CD4-positive, alpha-beta T cell treated with Interleukin-21 for 1 hour (primary cell): ENCODE measurements around the gene ZNF653.

Experiments used
- DNase-seq: peaks from one replicate; pipeline ENCODE4 v3.0.0-alpha.2; 2020

Gene ZNF653, protein sequence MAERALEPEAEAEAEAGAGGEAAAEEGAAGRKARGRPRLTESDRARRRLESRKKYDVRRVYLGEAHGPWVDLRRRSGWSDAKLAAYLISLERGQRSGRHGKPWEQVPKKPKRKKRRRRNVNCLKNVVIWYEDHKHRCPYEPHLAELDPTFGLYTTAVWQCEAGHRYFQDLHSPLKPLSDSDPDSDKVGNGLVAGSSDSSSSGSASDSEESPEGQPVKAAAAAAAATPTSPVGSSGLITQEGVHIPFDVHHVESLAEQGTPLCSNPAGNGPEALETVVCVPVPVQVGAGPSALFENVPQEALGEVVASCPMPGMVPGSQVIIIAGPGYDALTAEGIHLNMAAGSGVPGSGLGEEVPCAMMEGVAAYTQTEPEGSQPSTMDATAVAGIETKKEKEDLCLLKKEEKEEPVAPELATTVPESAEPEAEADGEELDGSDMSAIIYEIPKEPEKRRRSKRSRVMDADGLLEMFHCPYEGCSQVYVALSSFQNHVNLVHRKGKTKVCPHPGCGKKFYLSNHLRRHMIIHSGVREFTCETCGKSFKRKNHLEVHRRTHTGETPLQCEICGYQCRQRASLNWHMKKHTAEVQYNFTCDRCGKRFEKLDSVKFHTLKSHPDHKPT

DNA sequence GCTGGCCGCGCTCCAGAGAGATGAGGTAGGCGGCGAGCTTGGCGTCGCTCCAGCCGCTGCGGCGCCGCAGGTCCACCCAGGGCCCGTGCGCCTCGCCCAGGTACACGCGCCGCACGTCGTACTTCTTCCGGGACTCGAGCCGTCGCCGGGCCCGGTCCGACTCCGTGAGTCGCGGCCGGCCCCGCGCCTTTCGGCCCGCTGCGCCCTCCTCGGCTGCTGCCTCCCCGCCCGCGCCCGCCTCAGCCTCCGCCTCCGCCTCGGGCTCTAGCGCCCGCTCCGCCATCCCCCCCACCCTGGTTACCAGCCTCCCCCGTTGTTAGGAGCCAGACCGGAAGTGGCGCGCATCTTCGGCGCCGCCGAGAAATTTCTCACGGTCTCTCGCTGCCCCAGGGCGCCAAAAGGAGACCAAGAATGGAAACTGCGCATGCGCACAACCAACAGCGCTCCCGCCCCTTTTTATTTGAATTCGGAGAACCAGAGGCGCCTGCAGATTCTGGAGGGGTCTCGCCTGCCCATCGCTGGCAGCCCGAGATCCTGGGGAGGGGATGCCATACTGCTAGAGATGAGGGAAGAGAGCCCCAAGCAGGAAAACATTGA is at the start of gene ZNF653:
Gene ZNF653, minus strand, starts transcription at position 336 of the 597 bp plus-strand sequence. Its CDS starts 53 bp downstream, at position 283.
- peak; percentile 96 for DNase-seq

DNA sequence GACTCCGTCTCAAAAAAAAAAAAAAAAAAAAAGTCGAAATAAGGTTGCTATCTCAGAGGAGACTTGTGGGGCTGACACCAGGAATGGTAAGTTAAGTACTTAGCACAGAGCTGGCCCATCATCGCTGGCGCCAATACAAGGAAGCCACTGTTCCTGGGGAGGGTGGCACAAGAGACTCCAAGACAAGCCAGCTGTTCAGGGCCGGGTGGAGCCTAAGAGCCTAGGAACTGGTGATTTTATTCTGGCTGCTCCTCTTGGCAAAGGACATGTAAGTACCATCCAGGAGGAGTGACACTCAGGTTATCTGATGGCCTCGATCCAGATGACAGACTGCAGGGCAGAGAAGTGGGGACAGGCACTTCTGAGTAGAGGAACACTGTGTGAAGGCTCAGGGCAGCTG is 49.6 kb upstream of the ZNF653 start:
- no peak for DNase-seq

DNA sequence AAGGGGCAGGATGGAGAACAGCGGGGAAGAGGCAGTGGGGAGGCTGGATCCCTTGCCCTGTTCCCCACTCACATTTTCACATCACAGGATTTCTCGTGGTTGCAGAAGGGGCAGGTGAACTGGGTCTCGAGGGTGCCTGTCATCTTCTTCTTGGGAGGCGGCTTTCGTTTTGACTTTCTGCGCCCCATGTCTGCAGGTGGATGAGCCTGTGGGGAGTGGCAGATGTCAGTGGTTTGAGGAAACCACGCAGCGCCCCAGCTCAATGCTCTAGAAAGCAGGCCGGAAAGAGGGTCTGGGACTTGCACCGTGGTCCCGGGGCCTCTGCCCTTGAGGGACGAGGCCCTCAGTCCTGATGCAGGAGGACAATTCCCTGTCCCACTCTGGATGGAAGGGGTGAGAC is 48.5 kb upstream of the ZNF653 start:
- no peak for DNase-seq

DNA sequence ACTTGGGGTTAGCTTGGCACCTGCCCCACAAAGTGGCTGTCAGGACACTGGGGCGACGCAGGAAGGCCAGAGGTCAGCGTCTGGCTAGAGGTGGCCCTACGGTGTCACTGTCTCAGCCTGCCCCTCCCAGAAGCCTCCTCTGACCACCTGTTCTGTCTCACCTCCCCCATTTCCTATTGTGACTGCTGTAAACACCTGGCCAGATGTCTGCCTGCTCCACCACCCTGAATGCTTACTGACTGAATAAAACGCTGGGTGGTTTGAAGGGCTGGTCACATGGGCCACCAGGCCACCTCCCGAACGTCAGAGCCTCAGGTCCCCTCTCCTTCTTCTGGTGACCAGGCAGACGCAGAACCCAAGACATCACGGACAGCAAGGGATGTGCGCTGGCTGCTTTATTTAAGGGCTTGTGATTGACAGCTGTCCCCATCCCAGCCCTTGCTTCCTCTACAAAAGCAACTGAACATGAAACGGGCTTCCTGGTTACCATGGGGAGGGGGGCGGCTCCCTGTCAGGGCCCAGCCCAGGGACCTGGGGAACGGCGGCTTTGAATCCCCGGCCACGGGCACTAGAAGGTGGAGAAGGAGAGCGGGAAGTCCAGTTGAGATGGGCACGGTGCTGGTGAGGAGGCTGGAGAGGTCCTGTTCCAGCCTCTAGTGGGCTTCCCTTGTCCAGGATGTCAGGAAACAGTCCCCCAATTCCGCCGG is 47.2 kb upstream of the ZNF653 start:
- DNase-seq = no peak

DNA sequence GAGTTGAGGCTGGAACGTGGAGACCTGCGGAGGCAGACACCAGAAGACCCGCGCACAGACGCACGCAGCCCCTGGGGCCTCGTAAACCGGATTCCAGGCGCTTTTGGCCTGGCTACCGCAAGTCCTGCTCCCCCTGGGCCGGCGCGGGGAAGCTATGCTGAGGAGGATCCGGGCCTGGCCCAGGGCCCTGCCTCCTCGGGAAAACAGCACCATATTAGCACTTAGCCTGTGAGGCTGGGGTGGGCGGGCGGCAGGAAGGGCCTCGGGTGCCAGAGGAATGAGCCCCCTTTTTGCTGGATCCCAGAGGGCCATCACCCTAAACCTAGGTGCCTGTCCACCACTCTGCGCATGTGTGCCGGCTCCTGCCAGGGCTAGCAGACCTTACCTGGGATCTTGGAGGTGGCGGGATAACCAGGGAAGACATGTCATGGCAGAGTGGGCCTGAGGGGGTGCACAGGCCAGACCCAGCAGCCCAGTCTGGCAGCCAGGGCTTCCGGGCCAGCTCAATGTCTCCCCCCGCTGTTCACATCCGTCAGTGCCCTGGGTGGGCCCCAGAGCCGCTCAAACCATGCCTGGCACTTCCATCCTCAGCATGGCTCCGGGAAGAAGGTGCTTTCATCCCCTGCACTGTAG is 46.1 kb upstream of the ZNF653 start:
- no peak for DNase-seq

DNA sequence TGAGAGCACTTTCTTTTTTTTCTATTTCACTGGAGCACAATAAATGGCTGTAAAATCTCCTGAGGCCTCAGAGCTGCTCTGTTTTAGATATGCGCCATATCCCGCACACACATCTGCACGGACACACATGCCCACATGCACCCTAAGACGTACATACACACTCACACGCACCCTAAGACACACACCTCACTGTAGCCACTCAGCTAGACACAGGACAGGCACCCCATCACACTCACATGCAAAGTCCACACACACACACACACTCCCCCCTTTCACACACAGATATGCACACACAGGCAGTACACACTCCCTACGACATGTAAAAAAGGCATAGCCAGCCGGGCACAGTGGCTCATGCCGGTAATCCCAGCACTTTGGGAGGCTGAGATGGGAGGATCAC is 44.6 kb upstream of the ZNF653 start:
- DNase-seq = no peak

DNA sequence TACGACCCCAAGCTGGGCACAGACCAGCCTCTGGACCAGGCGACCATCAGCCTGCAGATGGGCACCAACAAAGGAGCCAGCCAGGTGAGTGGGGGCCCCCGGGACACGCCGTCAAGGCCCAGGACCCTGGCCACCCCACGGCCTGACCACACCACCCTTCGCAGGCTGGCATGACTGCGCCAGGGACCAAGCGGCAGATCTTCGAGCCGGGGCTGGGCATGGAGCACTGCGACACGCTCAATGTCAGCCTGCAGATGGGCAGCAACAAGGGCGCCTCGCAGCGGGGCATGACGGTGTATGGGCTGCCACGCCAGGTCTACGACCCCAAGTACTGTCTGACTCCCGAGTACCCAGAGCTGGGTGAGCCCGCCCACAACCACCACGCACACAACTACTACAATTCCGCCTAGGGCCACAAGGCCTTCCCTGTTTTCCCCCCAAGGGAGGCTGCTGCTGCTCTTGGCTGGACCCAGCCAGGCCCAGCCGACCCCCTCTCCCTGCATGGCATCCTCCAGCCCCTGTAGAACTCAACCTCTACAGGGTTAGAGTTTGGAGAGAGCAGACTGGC is 43.8 kb upstream of the ZNF653 start:
- DNase-seq = no peak

DNA sequence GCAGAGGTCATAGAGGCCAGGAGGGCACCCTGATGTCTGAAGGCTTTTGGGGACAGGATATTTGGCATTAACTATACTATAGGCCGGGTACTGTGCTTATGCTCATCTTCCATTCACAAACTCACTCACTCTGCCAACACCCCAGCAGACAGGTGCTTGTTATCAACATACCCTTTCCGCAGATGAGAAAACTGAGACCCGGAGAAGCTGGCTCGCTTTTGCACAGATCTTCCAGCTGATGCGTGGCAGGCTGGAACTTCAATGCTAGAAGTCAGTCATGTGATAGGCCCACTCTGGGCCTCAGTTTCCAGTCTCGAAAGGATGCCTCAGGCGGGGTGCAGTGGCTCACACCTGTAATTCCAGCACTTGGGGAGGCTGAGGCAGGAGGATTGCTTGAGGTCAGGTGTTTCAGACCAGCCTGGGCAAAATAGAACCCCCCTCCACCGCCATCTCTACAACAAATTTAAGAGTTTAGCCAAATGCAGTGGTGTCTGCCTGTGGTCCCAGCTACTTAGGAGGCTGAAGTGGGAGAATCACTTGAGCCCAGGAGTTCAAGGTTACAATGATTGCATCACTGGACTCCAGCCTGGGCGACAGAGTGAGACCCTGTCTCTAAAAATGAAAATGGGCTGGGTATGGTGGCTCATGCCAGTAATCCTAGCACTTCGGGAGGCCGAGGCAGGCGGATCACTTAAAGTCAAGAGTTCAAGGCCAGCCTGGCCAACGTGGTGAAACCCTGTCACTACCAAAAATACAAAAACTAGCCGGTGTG is 42.5 kb upstream of the ZNF653 start:
- no peak for DNase-seq

DNA sequence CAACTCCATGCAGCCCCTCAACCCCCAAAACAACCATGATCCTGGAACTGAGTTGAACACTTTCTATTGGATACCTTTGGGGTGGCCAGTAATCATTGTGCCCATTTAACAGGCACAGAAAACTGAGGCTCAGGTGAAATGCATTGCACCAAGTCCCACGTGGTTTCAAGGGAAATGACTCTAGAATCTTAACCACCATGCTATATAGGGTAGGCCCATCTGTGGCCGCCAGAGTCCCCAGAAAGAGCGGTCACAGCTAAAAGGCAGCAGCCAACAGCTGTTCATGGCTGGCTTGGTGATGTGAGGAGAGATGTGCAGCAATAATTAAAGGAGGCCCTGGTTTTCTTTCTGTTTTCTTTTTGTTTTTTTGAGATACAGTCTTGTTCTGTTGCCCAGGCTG is 35.6 kb upstream of the ZNF653 start:
- no peak for DNase-seq

DNA sequence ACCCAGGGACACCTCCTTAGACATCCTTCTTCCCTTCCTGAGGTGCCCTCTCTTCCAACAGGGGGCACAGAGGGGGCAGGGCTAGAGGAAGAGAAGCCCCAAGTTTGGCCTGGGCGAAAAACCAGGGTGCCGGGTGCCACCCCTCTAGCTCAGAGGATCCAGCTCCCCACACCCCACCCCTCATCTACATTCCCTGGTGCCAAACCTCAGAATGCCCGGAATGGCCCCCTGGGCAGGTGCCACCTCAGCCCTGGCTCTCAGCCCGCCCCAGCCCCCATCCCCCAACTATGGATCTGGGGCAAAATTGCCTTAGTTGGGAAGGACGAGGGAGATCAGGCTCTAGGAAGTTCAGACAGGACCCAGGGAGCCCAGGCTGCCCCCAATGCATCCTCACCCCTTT is 35.0 kb upstream of the ZNF653 start:
- no peak for DNase-seq

DNA sequence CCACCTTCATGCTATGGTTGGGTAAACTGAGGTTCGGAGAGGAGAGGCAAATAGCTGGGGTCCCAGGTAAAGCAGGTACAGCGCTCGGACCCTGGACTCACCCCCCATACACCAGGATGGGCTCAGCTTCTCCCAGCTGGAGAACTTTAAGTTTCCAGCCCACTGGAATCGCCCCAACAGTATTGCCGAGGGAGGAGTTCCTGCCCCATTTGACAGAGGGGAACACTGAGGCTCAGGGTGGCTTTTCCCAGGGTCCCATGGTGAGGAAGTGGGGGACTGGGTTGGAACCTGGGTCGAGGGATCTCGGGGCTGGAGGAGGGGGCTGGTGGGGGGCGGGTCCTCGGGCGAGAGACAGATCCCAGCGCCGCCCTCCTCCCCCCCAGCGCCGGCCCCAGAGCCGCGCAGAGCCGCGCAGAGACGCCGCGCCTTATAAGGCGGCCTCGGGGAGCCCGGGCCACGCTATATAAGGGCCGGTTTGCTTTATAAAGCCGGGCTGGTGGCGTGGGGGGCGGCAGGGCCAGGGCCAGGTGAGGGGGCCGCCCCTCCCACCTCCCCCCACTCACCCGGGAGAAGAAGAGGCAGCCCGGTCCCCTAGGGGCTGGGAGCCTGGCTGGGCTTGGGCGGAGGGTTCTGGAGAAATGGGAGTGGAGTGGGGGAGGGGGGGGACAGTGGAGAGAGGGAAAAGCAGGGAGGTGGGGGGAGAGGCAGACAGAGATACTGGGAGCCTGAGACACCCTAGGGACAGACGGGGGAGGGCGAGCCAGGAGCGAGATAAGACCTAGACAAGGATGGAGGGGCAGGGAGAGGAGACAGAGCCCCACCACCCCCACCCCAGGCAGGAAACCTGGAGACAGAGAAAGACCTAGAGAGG is 34.1 kb upstream of the ZNF653 start:
- DNase-seq = no peak

DNA sequence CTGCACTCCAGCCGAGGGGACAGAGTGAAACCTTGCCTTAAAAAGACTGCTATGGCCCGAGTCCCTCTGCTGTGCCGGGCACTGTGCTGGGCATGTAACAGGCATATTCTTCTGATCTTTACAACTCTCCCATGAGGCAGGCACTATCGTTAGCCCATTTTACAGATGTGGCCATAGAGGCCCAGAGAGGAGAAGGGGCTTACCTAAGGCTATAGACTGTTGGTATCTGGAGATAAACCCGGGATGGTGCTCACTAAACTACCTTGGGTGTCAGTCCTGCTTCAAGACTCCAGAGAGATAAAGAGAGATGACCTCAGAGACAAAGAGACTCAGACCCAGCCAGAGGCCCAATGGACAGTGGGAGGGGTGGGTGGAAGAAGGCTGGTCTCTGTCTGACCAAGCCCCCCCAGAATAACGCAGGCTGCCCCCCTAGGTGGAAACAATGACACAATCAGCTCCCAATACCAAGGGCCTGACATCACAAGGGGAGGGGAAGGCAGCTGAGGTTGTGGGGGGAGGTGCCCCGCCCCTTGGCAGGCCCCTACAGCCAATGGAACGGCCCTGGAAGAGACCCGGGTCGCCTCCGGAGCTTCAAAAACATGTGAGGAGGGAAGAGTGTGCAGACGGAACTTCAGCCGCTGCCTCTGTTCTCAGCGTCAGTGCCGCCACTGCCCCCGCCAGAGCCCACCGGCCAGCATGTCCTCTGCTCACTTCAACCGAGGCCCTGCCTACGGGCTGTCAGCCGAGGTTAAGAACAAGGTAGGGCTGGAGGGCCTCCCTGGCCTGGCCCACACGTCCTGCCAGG is 32.8 kb upstream of the ZNF653 start, which contains the start of gene CNN1:
Gene CNN1, plus strand, starts transcription at position 620 of the 805 bp plus-strand sequence. Its CDS starts 77 bp downstream, at position 697.
- no peak for DNase-seq

DNA sequence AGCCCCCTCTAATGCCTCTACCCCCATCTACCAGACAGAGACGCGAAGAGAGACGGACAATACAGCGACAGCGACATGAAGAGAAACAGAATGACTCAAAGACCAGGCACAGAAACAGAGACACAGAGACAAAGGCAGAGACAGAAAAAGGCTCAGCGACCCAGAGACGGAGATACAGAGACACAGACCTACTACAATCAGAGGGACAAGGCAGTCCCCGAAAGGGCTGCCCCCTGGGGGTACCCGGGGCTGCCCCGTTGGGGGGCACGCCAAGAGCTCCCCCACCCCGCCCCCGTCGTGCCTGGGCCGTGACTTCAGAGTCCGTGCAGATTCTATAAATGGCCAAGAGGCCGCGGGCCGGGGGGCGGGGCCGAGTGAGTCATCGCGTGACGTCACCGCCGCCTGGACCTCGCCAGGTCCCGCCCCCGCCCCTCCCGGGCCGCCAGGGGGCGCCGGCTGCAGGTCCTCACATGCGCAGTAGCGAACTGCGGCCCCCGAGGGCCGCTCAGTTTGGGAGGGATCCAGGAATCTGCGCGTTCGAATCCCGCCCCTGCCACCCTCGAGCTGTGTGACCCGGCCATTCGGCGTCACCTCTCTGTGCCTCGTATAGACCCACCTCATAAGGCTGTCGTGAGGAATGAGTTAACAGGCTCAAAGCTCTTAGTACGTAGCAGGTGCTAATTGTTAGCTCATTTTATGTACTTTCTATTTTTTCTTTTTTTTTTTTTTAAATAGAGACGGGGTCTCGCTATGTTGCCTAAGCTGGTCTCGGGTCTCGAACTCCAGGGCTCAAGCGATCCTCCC is 30.4 kb upstream of the ZNF653 start:
- peak; percentile 87 for DNase-seq

DNA sequence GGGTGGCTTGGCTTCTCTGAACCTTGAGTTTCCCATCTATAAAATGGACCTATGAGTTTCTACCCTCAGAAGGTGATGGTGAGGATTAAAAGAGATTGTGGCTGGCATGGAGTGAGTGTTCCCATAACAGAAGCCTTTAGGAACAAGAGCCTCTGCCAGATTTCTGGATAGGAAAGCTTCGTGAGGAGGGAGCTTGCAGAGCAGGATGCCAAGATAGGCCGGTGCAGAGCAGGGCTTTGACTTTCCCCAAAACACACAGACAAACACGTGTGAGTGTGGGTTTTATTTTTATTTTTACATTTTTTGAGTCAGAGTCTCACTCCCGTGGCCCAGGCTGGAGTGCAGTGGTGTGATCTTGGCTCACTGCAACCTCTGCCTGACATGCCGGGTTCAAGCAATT is 29.3 kb upstream of the ZNF653 start:
- no peak for DNase-seq

DNA sequence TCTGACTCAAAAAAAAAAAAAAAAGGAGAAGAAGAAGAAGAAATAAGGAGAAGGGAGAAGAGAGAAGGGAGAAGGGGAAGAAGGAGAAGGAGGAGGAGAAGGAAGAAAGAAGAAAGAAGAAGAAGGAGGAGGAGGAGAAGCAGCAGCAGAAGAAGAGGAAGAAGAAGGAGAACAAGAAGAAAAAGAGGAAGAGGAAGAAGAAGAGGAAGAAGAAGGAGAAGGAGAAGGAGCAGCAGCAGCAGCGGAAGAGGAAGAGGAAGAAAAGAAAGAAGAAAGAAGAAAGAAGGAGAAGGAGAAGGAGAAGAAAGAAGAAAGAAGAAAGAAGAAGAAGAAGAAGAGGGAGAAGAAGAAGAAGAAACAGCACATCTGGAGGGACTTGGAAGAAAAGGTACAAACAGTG is 28.9 kb upstream of the ZNF653 start:
- DNase-seq = no peak

DNA sequence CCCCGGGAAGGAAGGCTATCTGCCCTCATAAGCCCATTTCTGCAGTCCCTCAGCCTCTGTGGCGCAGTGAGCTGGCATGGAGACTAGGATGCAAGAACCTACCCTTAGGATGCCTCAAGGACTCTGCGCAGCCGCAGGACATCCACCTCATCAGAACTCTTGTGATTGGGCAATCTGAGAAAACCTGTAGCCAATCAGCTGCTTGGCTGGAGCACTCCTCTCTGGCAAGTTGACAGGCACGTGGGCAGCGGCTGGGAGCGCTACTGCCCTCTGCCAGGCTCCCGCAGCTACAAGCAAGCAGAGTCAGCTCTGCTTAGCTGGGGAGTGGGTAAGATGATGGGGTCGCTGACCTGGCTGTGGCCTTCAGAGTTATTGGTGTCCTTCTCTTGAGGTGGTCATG is 24.8 kb upstream of the ZNF653 start:
- DNase-seq = peak; percentile 45

DNA sequence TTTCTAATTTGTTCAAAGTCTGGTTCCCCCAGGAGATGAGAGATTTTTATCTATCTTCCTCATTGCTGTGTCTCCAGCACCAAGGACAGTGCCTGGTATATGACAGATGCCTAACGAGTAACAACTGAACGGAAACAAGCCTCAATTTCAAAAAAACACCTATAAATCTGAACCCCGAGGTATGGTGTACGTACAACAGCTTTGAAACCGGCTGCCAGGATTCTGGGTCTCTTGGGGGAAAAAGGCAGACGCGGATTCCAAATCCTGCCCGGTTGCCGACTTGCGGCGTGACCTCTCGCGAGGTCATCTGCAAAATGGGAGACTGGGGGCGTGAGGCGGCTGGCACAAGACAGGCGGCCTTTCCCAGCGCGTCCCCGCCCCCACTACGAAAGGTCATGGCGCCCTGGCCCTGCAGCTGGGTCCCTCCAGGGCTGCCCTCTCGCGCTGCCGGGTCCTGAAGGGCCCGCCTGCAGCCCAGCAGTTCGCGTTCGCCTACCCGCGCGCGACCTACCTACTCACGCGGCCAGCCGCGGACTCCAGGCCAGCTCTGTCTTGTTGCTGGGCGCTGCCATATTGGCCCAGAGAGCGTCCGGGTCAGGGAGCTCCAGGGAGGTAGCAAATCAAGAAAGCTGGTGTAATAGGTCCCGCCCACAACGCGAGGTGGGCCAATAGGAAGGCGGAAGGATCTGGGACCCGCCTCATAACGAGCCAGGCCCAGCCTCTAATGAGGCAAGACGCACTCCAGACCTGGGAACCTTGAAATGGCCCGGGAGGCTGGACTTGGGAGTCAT is 23.1 kb upstream of the ZNF653 start, which contains the start of gene ECSIT:
Gene ECSIT, minus strand, starts transcription at position 584 of the 791 bp plus-strand sequence. CDS start 9,964 bp downstream, outside the sequence.
- peak; percentile 96 for DNase-seq

DNA sequence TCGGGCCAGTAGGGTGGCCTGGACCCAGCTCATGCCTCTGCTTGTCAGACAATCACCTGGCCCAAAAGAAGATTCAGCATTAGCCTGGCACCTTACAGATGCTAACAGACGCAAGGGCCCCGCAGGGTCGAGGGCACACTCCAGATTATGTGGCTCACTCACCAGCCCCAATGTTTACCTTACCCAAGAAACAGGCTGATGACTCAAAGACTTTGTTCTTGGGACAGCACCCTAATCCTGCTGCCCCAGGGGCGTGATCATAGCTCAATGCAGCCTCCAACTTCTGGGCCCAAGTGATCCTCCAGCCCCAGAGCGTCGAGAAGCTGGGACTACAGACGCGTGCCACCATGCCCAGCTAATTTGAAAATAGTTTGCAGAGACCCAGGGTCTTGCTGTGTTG is 13.5 kb upstream of the ZNF653 start:
- DNase-seq = no peak
